HG03439 (cell line): ENCODE measurements around the gene NBPF11.
"Not testable (repeated sequence)": the region's sequence is repeated elsewhere in the genome, so short reads cannot be mapped to it uniquely, and the experiment has no call there.

Source experiments
- ATAC-seq: cut with Tn5 transposase; IDR thresholded peaks from one replicate; pipeline ENCODE4 v1.9.1; 2021; ENCODE audit warnings: mild to moderate bottlenecking, moderate library complexity; ENCODE audit not compliant: unreplicated experiment

Gene NBPF11

GRCh38 chr1:148151371-148151819 is 686 bp downstream of the NBPF11 start:
- ATAC-seq, result peak; percentile 29

DNA sequence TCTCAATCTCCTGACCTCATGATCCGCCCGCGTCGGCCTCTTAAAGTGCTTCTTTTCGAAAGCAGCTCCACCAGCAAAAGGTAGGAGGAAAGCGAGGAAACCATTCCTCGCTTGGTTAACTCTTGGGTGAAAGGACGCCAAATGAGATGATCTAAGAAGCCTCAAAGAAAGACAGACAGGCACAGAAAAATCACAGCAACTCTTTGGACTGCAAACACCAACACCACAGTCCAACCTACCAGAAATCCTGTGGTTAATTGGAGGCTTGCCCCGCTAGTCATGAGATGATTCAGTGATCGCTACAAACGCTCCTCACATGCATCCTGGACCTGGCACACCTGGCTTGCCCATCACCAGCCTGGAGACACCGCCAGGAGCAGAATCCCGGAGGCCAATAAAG is 1.1 kb downstream of the NBPF11 start:
- ATAC-seq, result not testable (repeated sequence)

- ATAC-seq, result not testable (repeated sequence)
Observed at GRCh38 chr1:148150014-148150413, 2.1 kb downstream of the NBPF11 start.

DNA sequence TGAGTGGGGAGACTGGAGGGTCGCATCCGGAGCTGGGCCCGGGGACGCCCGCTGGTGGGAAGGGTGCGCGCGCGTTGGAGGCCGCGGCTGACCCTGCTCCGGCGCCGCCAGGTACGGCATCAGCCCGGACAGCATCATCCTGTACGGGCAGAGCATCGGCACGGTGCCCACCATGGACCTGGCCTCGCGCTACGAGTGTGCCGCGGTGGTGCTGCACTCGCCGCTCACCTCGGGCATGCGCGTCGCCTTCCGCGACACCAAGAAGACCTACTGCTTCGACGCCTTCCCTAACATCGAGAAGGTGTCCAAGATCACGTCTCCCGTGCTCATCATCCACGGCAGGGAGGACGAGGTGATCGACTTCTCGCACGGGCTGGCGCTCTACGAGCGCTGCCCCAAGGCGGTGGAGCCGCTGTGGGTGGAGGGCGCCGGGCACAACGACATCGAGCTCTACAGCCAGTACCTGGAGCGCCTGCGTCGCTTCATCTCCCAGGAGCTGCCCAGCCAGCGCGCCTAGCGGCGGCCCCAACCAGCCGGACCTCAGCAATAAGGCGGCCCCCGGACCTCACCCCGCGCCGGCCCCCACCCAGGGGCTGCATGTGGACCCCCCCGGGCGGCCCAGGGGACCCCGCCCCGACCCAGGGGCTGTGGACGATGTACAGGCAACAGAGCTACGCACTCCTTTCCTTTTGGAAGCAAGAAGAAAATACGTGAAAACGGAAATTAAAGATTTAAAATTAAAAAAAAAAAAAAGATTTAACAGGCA is 2.8 kb downstream of the NBPF11 start:
- ATAC-seq, result not testable (repeated sequence)

DNA sequence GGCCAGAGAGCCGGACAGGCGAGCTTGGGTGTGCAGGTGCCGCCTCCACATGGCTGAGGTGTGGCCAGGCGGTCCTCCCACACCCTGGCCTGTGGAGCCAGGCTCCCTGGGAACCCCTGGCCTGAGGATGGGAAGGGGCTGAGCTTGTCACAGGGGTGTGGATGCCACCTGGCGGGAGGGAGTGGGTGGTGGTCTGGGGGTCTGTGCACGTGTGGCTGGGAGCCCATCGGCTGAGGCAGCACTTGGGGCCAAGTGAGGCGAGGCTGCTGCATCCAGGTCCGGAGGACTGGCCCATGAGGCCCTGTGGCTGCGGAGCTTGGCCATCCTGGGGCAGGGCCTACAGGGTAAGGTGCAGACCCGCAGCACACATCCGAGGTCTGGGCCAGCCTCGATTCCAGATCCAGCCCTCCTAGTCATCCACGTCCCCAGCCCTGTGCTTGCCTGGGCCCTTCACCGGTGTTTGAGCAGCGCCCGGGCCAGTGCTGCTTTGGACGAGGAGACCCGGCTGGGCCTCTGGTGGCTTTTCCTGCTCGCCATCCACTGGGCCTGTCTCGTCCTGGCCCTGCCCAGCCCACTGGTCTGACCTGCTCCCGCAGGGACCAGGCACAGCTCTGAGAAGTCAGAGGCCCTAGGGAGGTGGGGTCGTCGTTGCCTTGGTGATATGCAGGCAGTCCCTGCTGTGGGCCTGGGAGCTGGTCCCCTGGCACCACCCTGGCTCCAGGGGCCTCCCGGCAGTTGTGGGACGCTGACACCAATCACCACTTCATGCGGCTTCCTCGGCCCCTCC is 4.8 kb downstream of the NBPF11 start:
- not testable (repeated sequence) for ATAC-seq

DNA sequence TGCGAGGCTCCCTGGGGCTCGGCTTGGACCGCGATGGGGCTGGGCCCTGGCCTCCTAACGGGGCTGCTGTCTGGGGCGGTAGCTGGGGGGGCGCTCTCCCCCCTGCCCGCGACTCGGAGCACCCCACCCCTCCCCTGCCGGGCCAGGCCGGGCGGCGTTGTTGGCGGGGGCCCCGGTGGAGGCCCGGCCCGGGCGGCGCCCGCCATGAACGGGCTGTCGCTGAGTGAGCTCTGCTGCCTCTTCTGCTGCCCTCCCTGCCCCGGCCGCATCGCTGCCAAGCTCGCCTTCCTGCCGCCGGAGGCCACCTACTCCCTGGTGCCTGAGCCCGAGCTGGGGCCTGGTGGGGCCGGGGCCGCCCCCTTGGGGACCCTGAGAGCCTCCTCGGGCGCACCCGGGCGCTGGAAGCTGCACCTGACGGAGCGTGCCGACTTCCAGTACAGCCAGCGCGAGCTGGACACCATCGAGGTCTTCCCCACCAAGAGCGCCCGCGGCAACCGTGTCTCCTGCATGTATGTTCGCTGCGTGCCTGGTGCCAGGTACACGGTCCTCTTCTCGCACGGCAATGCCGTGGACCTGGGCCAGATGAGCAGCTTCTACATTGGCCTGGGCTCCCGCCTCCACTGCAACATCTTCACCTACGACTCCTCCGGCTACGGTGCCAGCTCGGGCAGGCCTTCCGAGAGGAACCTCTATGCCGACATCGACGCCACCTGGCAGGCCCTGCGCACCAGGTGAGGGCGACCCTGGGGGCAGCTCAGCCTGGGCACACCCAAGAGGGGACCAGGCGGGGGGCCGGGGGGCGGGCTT is 5.7 kb downstream of the NBPF11 start:
- not testable (repeated sequence) for ATAC-seq

DNA sequence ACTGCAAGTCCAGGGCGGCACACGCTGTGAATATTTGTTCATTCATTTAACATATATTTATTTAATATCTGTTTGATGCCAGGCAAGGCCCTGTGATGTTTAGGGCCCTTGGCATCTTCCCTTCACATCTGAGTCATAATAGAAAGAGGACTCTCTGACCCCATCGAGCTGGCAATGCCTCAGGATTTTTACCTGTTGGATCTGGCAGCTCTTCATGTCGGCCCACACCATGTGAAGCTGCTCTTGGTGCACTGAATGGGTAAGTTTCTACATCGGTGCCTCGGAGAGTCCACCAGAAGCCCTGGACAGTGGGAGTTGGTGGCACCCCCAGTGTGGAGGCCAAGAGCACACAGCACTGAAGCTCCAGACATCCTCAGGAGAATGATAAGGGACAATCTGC is 8.9 kb downstream of the NBPF11 start:
- not testable (repeated sequence) for ATAC-seq

DNA sequence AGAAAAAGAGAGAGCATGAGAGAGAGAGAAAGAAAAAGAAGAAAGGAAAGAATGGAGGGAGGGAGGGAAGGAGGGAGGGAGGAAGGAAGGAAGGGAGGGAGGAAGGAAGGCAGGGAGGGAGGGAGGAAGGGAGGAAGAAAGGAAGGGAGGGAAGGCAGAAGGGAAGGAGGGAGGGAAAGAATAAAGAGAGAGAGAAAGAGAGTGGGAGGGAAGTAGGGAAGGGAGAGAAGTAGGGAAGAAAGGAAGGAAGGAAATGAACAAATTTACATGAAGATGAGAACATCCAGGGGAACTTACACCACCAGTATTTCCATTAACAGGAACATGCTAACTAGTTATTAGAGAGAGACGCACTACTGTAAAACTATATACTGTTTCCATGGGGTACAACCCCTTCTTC is 10.1 kb downstream of the NBPF11 start:
- ATAC-seq, result not testable (repeated sequence)

GRCh38 chr1:148138606-148139005 is 13.5 kb downstream of the NBPF11 start:
- ATAC-seq, result not testable (repeated sequence)

DNA sequence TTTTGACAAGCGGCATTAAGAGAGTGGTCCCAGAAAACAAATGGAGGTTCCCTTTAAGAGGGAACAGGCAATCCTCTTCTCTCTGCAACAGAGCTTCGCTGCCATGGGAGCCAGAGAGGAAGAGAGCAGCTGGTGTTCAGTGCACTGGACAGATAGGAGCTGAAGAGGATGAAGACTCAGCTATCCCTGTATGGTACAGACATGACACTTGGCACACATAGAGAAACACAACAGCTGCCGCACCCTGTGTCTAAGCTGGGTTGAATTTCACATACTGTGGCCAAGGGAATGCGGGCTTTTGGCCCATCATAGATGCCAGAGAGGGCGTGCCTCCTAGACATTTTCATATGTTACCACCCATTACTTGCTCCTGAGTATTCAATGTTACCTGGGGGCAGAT is 29.7 kb downstream of the NBPF11 start:
- not testable (repeated sequence) for ATAC-seq

DNA sequence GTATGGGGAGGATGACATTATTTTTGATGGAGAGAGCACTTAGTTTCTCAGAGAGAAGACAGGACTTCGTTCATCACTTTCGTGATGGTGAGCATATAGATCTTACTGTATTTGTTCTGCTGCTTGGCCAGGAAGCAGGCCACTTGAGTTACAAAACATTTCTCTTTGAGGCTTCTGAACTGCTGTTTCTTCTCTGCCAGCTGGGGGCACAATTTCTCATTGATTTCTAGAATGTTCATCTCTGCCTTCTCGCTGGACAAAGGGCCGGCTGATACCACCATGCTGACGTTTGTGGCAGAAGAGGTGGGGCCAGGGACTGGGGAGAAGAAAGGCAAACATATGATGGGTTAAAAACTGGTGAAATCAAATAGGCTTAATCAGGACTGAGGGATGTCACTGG is 31.7 kb downstream of the NBPF11 start:
- ATAC-seq, result not testable (repeated sequence)

- ATAC-seq, result not testable (repeated sequence)
Observed at GRCh38 chr1:148095732-148096131, 56.3 kb downstream of the NBPF11 start.

GRCh38 chr1:148086196-148086595 is 65.9 kb downstream of the NBPF11 start:
- ATAC-seq, result not testable (repeated sequence)

DNA sequence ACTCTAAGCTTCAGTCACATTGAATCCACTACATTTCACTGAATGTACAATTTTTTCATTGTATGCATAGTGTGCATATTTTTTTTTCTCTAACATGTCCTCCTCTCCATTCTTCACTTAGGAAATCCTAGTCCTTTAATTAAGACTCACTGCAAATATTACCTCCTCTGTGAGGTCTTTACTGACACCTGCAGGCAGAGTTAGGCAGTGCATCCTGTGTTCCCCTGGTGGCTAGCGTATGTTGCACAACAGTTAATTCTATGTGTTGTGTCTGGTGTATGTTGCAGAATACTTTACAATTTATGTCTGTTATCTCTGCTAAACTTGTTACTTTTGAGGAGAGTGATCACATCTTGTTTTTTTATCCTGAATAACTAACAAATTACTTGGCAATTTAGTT is 70.9 kb downstream of the NBPF11 start:
- not testable (repeated sequence) for ATAC-seq

- ATAC-seq, result not testable (repeated sequence)
Observed at GRCh38 chr1:148078632-148079519, 73.2 kb downstream of the NBPF11 start.

GRCh38 chr1:148078090-148078489 is 74.0 kb downstream of the NBPF11 start:
- ATAC-seq, result not testable (repeated sequence)

DNA sequence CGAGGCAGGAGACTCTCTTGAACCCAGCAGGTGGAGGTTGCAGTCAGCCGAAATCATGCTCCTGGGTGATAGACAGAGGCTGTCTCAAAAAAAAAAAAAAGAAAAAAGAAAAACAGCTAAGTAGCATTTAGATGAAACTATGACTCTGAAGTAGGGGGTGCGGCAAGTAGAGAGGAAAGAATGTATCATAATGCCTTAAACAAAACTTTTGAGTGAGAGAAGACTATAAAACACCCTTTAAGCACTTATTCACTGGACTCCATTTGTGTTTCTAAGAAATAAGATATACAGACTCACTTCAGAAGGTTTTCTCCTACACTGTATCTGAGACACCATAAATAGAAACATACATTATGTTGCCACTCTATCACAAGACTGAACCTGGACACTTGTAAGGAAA is 74.6 kb downstream of the NBPF11 start:
- ATAC-seq, result not testable (repeated sequence)

DNA sequence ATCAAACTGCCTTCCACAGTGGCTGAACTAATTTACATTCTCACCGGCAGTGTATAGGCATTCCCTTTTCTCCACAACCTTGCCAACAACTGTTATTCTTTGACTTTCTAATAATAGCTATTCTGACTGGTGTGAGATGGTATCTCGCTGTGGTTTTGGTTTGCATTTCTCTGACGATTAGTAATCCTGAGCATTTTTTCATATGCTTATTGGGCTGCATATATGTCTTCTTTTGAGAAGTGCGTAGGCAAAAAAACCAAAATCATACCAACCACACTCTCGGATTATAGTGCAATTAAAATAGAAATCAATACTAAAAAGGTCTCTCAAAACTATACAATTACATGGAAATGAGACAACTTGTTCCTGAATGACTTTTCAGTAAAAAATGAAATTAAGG is 78.7 kb downstream of the NBPF11 start:
- ATAC-seq, result not testable (repeated sequence)

DNA sequence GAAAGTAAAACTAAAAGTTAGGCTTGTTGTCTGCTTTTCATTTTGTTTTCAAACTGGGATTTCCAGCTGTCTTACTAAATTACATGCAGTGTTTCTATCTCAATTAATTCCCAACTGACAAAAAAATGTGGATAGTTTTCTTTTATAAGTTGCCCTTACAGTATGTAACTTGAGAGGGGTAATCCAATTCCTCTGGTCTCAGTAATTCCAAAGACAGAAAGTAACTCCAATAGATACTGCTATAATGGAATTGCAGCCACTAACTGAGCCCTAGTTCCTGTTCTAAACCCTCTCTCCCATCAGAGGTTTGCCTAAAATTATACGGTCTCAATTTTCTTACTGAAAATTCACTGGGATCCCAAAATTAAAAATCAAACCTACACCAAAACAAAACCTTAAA is 83.5 kb downstream of the NBPF11 start:
- ATAC-seq, result not testable (repeated sequence)

DNA sequence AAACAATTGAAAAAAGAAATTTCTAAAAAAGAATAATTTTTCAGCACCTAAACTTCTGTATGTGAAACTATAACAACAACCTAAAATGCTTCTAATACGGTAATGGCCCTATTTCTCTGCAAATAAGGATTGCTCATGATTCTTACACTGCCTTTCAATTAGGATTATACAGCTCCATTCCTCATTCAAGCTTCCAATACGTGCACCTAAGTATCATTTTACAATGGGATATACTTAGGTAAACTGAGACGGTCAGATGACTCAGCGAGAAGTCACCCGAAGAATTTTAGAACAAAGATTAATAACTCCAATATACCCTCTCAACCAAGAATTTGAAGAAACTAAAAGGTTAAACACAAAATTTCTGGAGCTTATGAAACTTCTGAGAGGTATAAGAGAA is 83.9 kb downstream of the NBPF11 start:
- ATAC-seq, result not testable (repeated sequence)
